RPMI7951 (cell line): ENCODE results near the gene SRGAP2C. TPM values are rescaled to one million over a fixed set of nuclear protein-coding genes. Genes with fewer than 3 reads are reported as not detected.
"Not testable (repeated sequence)": the region's sequence is repeated elsewhere in the genome, so short reads cannot be mapped to it uniquely, and the experiment has no call there.

ENCODE experiments used
- DNase-seq: peaks from one replicate; pipeline ENCODE4 v3.0.0-alpha.2; 2012; ENCODE audit warnings: low read depth
- total RNA-seq: library from RNA; depleted of rRNA; stranded (reverse); fragments of >200 nt; shearing (Covaris generic); gene quantifications from 2 replicates; pipeline ENCODE4 v1.2.3, GENCODE V29; 2014

SRGAP2C gene
- total RNA-seq, 1 experiment from 2014 or later = 38.7 TPM

DNA sequence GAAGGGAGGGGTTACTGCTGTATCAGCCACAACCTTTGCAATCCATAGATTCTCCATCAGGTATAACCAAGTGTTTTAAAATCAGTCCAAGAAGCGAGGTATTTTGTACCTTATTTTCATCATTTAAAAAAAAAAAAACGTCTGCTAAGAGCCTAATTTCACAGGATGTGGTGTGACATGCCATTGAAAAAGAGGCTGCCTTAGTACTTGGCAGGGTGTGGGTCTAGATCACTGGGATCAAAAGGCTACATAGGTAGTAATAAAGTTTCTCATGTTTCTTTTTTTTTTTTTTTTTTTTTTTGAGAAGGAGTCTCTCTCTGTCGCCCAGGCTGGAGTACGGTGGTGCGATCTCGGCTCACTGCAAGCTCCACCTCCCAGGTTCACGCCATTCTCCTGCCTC, 192.2 kb downstream of the SRGAP2C start:
- not testable (repeated sequence) for DNase-seq

GRCh38 chr1:121378757-121379156, 194.0 kb downstream of the SRGAP2C start:
- not testable (repeated sequence) for DNase-seq

GRCh38 chr1:121384754-121385153, 200.0 kb downstream of the SRGAP2C start:
- not testable (repeated sequence) for DNase-seq

GRCh38 chr1:121385162-121385561, 200.4 kb downstream of the SRGAP2C start:
- not testable (repeated sequence) for DNase-seq

DNA sequence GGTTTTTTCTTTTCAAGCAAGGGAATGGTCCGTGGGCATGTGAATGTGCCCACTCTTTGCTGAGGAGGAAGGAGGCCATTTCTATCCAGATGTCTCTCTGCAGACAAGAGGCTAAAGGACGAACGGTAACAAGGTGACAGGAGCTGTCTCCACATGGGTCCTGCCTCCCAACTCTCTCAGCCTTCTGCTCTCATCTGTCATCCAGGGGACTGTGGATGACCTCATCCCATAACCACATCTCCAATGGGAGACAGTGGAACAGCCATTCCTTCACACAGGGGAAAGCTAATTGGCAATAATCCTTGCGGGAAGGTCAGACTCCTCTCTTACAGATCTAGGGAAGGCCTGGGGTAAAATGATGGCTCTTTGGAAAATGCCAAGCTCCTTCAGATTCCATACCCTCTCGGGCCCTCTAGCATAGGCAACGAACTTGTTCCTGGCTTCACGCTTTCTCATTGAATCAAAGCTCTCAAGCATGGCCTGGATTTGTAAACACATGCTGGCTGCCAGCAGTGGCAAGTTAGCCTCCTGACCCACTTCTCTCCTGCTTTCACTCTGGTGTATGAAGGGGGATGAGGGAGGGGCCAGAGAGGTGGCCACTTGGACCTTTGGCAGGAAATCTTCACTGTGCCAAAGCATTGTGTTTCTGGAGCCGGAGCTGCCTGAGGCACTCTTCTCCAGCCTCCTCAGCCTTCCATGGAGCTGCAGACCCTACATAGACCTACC, 201.0 kb downstream of the SRGAP2C start:
- DNase-seq = not testable (repeated sequence)

DNA sequence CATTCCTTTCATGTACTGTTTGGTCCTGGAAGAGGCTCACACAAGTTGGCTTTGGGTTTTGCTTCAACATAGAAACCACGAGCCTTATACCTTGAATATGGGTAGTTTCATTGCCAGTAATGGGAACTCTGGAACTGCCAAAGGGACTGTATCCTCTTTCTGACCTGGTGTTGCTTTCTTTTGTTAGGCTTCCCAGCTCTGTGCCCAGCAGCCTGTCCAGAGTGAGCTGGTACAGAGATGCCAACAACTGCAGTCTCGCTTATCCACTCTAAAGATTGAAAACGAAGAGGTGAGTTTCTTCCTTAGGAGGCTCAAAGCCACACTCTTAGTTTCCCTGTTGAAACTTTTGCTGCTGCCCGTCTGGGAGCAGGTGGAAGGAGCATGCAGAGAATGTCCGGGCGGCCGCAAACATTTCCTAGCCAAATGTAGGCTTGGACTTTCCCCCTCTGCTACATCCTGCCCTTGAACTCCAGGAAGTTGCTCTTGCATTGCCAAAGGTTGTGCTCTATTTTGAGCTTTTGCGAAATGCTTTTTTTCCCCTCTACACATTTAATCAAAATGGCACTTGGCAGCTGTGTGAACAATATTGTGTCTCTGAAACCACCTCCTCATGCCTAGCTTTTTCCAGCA, 201.7 kb downstream of the SRGAP2C start:
- DNase-seq = not testable (repeated sequence)

GRCh38 chr1:121389895-121390560, 205.3 kb downstream of the SRGAP2C start:
- DNase-seq = not testable (repeated sequence)

GRCh38 chr1:121392130-121392529, 207.4 kb downstream of the SRGAP2C start:
- not testable (repeated sequence) for DNase-seq

DNA sequence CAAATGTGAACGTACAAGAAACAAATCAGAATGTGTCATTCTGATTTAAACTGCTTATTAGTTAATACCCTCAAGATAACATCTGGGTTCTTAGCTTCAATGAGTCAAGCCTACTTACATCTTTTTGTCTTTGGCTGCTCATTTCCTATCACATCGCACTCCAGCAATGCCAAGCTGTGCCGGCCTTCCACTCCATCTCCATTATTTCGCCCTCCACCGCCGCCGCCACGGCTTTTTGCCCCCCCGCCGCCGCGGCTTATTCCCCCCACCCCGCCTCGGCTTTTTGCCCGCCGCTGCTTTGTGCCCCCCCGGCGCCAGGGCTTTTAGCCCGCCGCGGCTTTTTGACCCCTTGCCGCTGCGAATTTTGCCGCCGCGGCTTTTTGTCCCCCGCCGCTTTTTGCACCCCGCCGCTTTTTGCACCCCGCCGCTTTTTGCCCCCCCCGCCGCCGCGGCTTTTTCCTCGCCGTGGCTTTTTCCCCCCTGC, 211.0 kb downstream of the SRGAP2C start:
- DNase-seq = peak; percentile 65

DNA sequence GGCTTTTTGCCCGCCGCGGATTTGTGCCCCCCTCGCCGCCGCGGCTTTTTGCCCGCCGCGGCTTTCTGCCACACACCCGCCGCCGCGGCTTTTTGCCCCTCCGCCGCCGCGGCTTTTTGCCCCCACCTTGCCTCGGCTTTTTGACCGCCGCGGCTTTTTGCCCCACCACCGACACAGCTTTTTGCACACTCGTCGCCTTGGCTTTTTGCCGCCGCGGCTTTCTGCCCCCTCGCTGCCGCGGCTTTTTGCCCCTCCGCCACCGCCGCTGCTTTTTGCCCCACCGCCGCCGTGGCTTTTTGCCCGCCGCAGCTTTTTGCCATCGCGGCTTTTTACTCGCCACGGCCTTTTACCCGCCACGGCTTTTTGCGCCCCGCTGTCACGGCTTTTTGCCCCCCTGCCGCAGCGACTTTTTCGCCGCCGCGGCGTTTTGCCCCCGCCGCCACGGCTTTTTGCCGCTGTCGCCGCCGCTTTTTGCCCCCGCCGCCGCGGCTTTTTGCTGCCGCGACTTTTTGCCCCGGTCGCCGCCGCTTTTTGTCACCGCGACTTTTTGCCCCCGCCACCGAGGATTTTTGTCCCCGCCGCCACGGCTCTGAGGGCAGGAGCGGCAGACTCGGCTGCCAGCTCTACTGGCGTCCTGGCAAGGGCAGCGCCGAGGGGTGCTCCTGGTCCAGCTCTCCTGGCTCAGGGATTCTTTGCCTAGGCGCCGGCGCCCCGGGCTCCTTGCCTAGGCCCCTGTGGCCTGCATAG, 211.7 kb downstream of the SRGAP2C start:
- not testable (repeated sequence) for DNase-seq

DNA sequence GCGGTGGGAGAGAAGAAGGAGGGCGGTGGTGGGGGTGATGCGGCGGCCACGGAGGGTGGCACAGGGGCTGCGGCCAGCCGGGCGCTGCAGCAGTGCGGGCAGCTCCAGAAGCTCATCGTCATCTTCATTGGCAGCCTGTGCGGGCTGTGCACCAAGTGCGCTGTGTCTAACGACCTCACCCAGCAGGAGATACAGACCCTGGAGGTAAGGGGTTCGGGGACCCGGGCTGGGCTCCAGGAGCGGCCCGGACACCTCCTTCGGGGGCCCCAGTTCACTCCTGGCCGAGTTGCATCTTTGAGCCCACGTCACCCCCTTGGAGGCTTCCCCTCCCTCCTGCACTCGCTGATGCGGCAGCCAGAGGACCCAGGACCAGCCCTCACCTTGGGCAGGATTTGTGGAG, 212.3 kb downstream of the SRGAP2C start:
- not testable (repeated sequence) for DNase-seq

DNA sequence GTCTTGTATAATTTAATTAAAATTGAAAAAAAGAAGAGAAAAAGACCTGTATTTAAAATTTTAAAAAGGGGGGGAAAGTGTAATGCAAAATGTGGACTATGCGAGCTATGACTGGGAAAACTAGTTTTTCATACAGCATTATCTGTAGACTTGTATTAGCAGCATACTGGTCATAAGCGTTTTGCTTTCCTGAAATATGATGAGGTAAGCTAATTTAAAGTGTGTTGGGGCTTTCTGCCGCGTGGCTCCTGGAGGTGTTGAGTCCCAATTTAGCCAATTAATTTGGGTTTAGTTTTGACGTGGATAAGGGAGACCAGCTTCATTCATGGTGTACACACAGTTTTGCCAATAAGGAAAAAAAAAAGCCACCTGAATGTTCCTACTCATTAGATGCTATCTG, 214.4 kb downstream of the SRGAP2C start:
- not testable (repeated sequence) for DNase-seq

- not testable (repeated sequence) for DNase-seq
Measured at GRCh38 chr1:121400108-121400507, 215.3 kb downstream of the SRGAP2C start.

DNA sequence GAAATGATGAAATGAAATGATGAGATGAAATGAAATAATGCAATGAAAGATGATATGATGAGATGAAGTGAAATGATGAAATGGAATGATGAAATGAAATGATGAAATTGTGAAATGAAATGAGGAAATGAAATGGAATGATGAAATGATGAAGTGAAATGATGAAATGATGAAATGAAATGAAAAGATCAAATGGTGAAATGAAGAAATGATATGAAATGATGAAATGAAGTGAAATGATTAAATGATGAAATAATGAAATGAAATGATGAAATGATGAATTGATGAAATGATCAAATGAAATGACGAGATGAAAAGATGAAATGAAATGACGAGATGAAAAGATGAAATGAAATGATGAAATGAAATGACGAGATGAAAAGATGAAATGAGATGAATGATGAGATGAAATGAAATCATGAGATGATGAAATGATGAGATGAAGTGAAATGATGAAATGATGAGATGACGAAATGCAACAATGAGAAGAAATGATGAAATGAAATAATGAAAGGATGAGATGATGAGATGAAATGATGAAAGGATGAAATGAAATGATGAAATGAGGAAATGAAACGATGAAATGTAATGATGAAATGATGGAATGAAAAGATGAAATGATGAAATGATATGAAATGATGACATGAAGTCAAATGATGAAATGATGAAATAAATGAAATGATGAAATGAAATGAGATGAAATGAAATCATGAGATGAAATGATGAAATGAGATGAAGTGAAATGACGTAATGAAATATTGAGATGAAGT, 216.0 kb downstream of the SRGAP2C start:
- DNase-seq = not testable (repeated sequence)

DNA sequence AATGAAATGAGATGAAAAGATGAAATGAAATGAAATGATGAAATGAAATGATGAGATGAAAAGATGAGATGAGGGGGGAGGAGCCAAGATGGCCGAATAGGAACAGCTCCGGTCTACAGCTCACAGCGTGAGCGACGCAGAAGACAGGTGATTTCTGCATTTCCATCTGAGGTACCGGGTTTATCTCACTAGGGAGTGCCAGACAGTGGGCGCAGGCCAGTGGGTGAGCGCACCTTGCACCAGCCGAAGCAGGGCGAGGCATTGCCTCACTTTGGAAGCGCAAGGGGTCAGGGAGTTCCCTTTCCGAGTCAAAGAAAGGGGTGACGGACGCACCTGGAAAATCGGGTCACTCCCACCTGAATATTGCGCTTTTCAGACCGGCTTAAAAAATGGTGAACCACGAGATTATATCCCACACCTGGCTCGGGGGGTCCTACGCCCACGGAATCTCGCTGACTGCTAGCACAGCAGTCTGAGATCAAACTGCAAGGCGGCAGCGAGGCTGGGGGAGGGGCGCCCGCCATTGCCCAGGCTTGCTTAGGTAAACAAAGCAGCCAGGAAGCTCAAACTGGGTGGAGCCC, 216.7 kb downstream of the SRGAP2C start:
- DNase-seq = not testable (repeated sequence)

DNA sequence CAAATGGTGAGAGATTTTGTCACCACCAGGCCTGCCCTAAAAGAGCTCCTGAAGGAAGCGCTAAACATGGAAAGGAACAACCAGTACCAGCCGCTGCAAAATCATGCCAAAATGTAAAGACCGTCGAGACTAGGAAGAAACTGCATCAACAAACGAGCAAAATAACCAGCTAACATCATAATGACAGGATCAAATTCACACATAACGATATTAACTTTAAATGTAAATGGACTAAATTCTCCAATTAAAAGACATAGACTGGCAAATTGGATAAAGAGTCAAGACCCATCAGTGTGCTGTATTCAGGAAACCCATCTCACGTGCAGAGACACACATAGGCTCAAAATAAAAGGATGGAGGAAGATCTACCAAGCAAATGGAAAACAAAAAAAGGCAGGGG, 218.5 kb downstream of the SRGAP2C start:
- DNase-seq = not testable (repeated sequence)

GRCh38 chr1:121408354-121408753, 223.6 kb downstream of the SRGAP2C start:
- no peak for DNase-seq

- no peak for DNase-seq
Measured at GRCh38 chr1:121413821-121414220, 229.0 kb downstream of the SRGAP2C start.

DNA sequence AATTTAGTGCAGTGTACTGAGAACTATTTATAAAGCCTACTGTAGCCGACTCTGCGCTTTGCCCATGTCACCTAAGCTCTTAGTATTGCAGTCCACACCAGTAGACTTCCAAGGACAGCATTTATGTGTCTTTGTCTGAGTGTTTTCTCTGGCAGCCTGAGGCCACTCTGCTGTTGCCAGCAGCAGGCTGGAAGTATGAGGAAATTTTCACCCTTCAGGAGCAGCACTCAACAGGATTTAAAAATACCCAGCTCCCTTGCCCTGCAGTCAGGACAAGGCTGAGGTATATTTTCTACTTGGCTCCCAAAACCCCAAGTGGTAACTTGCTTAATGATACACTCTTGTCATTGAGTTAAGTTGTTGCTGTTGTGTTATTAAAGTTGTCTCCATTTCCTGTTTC, 230.1 kb downstream of the SRGAP2C start:
- DNase-seq = peak; percentile 37

DNA sequence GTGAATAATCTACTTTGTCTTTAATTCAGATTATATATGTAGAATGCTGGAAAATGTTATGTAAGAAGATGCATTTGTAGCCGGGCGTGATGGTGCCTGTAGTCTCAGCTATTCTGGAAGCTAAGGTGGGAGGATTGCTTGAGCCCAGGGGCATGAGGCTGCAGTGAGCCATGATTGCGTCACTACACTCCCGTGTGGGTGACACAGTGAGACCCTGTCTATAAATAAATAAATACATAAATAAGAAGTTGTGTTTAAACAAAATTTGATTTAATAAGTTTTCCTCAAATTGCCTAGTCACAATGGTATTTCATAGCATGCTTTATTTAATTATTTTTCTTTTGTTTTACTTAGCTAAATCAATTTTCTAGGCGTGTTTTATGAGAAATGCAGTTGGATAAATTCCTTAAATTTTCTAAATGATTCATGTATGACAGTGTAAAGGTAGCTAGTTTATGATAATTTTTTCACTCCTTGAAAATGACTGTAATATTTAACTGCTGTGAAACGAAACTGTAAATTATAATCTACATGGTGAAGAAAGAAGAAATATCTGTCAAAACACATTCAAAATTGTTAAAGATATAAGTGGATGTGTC, 232.6 kb downstream of the SRGAP2C start:
- DNase-seq = no peak
